Gastrocnemius medialis (tissue), 4 donors: ENCODE data around the gene ANKS4B.

ENCODE experiments used
- CTCF ChIP-seq, 5 experiments: fragments of 450-650 bp in 3 of 5; fragments of 200-600 bp in 2 of 5; sonication (generic) in 2 of 5; IDR thresholded peaks in 4 of 5; conservative IDR thresholded peaks in 1 of 5; 1 replicate in 4 of 5; 2 replicates in 1 of 5; pipeline ENCODE4 v1.5.1; 2016 to 2019; ENCODE audit warnings: antibody characterized with exemption in 5 of 5, mild to moderate bottlenecking in 3 of 5, moderate library complexity in 3 of 5
- POLR2A ChIP-seq, 2 donors: fragments of 450-650 bp; IDR thresholded peaks; one replicate each; pipeline ENCODE4 v1.6.1; 2017; ENCODE audit warnings: antibody characterized with exemption in 2 of 2, mild to moderate bottlenecking in 2 of 2, moderate library complexity in 2 of 2

GRCh38 chr16:21192991-21193390 is 40.5 kb upstream of the ANKS4B start:
- TF ChIP-seq CTCF (IDR thresholded peaks at IDR 0.05 in 4 of 5, conservative IDR thresholded peaks at IDR 0.05 in 1 of 5): no peak
- no peak for TF ChIP-seq POLR2A (IDR thresholded peaks at IDR 0.05)
